GM18517 (cell line): Measurements from ENCODE around the gene HYAL2.

Experiments used
- ATAC-seq: cut with Tn5 transposase; IDR thresholded peaks from one replicate; pipeline ENCODE4 v1.9.1; 2021; ENCODE audit warnings: mild to moderate bottlenecking, moderate library complexity; ENCODE audit not compliant: unreplicated experiment

HYAL2 gene

DNA sequence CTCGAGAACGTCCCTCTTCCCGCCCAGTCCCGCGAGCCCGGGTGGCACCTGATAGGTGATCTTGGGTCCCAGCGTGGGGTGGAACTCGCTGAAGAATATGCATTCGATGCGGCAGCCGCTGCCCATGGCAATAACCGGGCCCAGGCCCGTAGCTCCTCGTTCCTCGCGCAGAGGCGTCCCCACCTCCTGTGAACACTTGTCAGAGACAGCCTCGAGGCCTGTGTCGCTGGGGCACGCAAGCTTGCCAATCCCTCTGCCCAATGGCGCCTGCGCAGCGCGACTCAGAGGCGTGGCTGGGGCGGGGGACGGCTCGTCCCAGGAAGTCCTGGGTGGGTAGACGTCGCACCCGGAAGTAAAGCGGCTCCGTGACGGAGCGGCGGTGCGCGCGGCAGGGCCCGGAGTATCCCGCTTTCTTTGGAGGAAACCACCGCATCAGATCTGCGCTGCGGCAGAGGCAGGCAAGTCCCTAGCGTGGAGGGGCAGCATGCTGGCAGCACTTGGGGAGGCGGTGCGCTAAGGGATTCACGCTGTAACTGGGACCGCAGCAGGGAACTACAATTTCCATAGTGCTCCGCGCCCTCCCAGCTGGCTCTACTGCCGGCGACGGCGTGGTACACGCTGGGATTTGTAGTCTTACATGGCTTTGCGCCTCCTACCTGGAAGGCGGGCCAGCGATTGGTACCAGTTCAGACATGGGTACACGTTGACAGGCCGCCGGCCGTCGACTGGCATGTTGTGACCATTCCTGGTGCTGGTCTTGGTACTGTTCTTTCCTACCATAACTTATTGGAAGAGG is 28.2 kb upstream of the HYAL2 start, which contains the start of the genes CYB561D2 and NPRL2:
Gene CYB561D2, plus strand, starts transcription at position 336 of the 796 bp plus-strand sequence. CDS start 572 bp downstream, outside the sequence.
Gene NPRL2, minus strand, starts transcription at position 249 of the 796 bp plus-strand sequence. Its CDS starts 123 bp downstream, at position 126.
- peak; percentile 74 for ATAC-seq

DNA sequence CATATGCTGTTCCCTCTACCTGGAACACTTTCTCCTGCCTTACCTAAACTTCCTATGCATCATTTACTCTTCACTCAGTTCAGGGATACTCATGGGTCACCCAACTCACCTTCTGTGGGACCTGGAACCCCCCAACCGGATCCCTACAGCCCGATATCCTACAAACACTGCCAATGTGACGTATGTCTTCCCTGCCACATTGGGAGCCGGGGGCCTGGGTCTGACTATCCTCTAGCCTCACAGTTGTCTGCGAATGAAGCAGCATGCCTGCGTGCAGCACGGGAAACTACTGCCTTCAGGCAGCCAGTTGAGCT is 27.6 kb upstream of the HYAL2 start:
- ATAC-seq = no peak

DNA sequence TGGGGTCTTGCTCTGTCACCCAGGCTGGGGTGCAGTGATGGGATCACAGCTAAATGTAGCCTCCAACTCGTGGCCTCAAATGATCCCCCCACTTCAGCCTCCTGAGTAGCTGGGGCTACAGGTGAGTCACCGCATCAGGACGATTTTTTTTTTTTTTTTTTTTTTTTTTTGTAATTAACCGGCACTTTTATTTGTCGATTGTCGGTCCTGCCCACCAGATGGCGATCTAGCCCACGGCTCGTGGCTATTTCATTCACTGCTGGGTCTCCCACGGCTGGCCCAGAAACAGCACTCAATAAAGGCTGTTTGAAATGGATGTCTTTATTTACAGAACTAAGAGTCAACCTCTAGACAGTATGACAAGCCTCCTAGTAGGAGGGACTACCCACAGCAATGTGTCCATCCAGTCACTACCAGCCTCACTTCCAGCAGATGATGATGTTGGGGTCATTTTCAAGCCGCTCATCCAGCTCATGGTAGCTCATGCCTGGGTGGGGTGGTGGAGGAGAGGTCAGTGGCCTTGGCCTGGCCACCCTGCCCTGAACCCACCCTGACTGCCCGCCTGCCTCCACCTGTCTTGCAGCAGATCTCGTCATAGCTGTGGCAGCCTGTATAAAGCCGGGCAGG is 24.8 kb upstream of the HYAL2 start:
- no peak for ATAC-seq

DNA sequence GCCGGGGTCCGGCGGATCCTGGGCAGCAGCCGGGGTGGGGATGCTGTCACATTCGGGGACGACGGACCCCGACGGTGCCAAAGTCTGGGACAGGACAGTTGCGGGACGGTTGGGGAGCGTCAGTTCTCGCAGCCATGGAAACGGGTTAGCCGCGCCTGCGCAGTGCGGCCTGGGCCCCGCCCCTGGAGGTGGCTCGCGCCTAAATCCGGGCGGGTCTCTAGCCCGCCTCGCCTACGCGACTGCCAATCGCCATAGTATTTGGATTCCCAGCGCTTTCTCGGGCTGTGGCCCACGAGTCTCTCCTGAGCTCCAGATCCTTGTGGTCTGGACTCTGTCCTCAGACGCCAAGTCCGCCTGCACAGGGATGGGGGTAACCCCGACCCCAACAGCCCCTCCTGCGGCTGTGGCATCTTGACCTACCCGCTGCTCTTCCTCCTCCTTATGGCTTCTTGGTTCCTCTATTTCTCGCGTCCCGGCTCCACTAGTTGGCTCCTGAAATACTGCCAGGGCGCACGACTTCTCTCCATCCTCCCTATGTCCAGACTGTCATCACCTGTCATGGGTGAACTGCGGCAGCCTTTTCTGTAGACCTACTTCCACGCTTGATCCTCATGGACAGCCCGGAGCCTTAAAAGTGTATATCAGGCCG is 23.2 kb upstream of the HYAL2 start, which contains the start of gene ZMYND10:
Gene ZMYND10, minus strand, starts transcription at position 147 of the 649 bp plus-strand sequence. CDS start 153 bp downstream, outside the sequence.
- no peak for ATAC-seq

DNA sequence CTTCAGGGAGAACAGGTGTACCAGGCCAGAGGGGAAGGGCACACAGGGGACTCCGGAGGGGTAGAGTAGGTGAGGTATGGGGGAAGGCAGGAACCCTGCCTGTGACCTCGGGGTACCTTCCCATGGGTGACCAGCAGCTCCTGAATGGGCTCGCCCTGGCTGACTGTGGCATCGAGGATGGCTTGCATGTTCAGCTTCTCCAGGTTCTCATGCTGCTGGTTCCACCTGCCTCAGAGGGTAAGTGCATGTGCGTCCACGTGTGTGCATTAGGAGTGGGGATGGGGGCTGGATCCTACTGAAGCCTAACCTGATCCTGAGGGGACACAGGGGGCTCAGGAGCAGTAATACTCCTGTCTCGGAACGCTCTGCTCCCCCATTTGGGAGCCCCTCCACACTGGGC is 22.5 kb upstream of the HYAL2 start:
- no peak for ATAC-seq

DNA sequence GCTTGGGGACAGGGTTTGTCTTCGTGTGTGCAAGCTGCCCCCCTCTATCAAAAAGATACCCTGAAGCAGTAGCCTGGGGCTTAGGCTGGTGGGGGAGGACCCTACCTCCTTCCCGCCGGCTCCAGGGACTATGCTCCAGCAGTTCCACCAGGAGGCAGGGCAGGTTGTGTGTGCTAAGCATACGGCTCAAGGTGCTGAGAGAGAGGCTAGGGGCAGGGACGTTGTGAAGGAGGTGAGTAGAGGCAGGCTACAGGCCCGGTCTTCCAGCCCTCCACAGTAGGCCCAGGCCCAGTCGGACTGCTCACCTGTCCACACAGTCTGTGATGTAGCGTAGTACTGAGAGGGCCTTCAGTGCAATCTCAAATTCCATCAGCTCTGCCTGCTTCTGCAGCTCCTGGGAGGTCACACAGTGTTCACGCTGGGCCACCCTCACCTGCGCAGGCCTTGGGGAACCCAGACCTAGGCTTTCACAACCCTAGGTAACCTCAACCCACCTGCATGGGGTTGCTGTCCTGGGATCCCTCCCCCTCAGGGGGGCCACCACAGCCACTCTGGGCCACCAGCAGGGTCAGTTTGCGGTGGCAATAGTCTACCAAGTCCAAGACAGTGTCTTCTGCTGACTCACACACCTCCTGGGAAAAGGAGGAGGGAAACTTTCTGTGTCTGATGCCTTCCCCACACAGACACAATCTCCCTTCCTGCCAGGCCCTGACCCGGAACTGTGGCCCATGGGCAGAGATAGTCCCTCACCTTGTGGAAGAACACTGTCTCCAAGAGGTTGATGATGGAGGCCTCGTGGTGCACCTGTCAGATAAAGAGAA is 20.5 kb upstream of the HYAL2 start:
- ATAC-seq = no peak

DNA sequence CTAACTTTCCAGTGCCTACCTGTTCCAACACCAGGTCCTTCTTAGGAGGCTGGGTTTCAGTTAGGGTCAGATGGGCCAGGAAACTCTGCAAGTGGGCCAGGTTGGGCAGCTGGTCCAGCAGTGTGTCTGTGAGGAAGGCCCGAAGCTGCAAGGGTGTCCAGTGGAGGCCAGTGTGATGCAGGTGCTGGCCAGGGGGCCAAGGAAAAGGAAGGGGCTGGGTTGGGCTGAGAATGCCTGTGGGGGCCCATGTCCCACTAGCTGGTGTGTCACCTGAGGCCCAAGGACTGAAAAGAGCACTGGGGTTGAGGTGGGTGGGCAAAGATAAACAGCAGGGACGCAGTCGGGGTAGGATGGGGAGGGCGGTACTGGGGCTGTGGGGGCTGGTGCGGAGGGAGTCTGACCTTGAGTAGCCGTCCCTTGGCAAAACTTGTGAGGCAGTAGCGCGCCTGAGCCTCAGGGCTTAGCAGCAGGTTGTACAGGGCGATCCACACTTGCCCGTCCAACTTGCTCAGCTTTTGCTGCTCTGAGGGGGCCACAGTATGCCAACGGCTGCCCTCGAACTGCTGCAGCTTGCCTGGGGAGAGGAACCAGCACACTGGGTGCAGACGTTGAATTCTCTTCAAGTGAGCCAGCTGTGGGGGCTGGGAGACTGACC is 19.6 kb upstream of the HYAL2 start:
- no peak for ATAC-seq

DNA sequence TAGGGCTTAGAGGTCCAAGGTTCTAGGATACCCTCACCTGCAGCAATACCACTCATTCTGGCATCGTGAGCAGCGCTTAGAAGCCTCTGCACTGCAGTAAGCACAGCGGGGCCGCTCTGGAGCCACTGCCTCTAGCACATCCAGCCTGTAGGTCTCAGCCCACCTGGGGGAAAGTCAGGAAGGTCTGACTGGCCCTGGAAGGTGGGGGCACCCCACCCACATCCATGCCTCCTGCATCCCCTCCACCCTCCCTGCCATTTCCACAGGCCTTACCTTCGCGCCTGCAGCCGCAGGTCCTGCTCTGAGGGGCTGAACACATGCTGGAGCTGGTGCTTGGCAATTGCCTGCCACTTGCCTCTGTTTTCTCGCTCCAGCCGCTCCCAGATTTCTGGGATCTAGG is 19.0 kb upstream of the HYAL2 start:
- no peak for ATAC-seq

DNA sequence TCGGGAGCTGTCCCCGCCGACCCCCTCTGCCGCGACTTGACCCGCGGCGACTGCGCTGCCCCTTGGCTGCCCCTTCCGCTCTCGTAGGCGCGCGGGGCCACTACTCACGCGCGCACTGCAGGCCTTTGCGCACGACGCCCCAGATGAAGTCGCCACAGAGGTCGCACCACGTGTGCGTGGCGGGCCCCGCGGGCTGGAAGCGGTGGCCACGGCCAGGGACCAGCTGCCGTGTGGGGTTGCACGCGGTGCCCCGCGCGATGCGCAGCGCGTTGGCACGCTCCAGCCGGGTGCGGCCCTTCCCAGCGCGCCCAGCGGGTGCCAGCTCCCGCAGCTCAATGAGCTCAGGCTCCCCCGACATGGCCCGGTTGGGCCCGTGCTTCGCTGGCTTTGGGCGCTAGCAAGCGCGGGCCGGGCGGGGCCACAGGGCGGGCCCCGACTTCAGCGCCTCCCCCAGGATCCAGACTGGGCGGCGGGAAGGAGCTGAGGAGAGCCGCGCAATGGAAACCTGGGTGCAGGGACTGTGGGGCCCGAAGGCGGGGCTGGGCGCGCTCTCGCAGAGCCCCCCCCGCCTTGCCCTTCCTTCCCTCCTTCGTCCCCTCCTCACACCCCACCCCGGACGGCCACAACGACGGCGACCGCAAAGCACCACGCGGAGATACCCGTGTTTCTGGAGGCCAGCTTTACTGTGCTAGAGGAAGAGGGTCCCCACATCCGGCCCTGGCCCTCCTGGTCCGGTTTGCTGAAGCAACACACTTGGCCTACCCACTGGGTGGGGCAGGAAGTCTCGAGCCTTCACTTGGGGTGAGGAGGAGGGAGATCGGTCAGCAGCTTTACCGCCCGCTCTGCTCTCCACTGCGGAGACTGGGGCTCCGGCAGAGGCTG is 18.1 kb upstream of the HYAL2 start, which contains the start of gene RASSF1:
Gene RASSF1, minus strand, starts transcription at position 389 of the 882 bp plus-strand sequence. Its CDS starts 31 bp downstream, at position 358.
- ATAC-seq = no peak

DNA sequence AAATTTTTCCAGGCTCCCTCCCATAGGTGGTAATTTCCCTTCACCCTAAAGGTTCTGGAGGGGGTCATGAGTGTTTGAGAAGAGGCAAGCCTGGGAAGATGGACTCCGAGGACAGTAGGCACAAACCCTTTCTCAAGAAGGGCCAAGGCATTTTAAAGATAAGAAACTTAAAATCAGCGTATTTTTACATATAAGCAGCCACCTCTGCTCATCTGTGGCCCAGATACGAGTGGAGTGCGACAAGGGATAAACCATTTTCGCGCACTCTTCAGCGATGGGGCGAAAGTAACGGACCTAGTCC is 17.6 kb upstream of the HYAL2 start:
- ATAC-seq = no peak

DNA sequence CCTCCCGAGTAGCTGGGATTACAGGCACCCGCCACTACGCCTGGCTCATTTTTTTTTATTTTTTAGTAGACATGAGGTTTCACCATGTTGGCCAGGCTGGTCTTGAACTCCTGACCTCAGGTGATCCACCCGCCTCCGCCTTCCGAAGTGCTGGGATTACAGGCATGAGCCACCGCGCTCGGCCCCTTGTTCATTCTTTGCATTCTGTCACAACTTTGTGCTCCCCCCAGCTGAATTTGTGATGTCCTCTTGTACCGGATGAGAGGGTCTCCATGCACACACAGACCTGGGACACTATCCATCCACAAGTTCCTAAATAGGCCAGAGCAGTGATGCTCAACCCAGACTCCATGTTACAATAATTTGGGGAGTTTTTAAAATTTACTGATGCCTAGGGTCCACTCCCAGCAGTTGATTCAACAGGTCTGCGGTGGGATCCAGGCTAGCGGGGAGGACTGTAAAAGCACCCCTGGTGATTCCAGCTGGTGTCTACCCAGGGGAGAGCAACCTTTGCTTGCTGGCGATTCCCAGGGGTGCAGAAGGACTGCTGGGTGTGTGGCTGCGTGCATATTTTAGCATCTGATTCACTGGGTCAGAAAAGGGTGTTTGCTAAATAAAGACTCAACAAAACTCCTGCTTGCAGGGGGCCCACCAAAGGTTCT is 17.1 kb upstream of the HYAL2 start:
- no peak for ATAC-seq

DNA sequence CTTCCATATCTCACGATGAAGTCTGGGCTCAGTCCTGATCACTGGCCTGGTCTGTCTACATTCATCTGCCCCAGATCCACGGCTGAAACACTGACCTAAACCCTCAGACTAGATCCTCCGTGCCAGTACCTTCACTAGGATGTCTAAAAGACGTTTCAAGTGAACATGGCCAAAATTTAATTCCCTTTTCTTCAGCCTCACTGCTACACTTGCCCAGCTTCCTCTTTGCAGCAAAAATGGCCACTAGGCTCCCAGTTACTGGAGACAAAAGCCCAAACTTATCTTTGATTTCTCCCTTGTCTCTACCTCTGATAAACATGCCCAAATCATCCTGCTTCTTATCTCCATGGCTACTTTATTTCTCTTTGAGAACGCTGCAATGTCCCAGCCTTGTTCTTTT is 16.4 kb upstream of the HYAL2 start:
- ATAC-seq = no peak

DNA sequence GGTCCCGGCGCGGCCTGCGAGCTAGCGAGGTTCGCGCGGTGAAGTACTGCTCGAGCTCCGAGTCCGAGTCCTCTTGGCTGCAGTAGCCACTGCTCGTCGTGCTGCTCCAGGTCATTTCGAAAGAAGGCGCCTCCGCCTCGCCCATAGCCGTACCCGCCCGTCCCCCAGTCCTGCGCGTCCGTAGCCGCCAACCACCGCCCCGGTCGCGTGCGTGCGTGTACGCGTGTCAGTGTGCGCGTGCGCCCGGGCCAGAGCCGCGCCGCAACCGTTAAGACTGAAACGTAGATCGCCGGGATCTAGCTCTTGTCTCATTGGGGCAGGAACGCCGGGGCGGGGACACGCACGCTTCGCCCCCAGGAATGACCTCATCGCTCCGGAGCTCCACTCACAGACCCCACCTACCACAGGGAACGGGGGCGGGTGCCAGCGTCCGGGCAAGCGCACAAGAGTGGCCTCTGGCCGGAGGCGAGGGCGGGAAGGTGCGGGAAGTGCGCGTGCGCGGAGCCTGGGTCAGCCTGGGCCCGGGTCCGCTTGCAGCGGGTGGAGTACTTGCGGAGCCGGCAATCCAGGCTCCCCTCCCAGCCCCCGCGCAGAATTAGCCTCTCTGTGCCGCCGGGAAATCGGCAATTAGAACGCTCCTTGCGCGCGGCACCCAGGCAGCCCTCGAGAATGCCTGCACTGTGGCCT is 14.8 kb upstream of the HYAL2 start:
- ATAC-seq = peak; percentile 82

DNA sequence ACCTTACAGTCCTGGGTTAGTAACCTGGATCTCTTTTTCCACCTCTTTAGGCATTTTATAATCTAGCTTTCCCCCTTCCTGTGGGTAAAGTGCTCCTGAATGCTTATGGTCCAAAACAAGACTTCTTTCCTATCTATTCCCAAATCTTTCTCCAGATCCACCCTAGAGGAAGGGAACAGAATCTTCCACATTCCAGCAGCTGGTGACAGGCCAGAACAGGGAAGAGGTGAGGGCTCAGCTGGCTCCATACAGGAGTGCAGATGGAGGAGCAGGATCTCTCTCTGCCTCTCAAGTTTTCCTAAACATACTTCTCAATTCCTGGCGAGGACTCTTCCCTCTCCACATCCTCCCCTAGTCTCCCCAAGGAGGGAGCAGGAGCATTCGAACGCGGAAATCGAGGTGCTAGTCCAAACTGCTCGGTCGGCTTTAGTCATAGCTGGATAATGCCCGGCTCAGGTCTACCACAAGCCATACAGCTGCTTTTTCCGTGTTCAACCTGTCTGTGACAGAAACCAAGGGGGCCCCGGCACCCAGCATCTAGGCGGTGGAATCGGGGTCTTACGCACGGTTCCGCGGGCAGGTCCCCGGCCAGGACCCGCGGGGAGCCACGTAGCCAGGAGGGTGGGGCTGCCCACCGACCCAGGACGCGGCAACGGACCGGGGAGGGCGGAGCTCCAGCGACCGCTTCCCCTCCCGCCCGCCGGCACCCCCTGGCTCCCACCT is 14.1 kb upstream of the HYAL2 start:
- peak; percentile 2 for ATAC-seq

DNA sequence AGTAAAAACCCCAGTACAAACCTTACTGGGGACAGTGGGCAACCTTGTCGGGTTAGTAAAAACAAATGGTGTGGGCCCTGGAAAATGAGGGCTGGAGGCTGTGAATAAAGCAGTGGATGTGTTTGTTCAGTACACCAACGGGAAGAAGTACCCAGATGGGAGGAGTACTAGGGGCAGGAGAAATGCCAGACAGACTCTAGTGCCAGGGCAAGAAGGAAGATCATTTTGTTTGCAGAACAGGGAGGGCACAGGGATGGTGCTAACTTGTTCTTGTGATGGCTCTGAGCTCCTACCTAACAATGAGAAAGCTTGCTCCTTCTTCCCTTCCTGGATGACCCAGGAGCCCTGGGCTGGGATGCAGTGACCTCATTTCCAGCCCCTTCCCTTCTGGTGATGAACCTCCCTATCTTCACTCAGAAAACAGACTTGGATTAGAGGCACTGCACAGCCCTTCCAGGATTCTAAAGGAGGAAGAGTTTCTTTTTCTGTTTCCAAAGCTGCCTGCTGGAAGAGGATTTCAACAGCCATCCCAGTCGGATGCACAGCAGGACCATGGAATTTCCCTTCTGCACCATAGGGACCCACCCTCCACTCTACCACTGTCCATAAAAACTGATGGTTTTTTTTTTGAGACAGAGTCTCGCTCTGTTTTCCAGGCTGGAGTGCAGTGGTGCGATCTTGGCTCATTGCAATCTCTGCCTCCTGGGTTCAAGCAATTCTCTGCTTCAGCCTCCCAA is 12.0 kb upstream of the HYAL2 start:
- ATAC-seq = no peak

DNA sequence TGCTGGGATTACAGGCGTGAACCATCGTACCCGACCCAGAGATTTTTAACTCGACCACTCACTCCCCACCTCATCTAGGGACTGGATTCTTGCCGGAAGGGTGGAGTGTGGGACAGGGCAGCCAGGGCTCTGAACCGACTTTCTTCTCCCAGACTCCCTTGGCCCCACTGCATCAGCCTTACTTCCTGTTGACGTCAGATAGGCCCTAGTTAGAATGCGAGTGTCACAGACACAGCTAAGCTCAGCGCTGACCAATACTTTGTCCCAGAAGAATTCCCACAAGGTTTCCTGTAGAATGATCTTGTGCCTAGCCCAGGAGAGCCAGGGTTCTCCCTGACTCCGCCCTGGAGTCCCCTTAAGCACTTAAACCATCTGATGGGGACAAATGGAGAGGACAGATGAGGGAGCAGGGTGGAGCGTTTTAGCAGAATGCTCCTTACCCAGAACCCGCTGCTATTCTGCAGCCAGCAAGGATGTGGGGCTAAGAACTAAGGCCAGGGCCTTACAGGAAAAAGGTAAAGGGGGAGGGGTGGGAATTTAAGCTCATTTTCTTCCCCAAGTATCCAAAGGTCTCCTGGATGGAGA is 11.3 kb upstream of the HYAL2 start:
- no peak for ATAC-seq
